HG03108 (cell line): ENCODE measurements around the gene DOP1B.

ENCODE experiments used
- ATAC-seq: cut with Tn5 transposase; IDR thresholded peaks from one replicate; pipeline ENCODE4 v1.9.1; 2021; ENCODE audit warnings: moderate library complexity; ENCODE audit not compliant: unreplicated experiment

Gene DOP1B

DNA sequence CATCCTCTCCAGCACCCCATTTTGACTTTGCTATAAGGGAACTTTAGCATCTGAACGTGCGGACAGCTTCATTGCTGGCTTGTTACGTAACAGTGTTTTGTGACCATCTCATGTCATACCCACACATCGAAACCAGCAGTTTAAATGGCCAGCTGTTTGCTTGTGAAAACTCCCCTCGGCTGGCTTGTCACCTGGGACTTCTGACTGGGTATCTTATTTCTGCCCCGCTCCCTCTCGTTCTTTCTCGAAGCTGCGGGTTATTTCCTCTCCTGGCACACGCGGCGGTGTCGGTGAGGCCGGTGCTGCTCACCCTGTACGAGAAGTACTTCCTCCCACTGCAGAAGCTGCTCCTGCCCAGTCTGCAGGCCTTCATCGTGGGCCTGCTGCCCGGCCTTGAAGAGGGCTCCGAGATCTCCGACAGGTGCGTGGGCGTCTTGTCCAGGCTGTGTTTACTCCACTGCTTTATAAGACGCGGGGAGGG, 43.5 kb downstream of the DOP1B start:
- ATAC-seq: no peak

DNA sequence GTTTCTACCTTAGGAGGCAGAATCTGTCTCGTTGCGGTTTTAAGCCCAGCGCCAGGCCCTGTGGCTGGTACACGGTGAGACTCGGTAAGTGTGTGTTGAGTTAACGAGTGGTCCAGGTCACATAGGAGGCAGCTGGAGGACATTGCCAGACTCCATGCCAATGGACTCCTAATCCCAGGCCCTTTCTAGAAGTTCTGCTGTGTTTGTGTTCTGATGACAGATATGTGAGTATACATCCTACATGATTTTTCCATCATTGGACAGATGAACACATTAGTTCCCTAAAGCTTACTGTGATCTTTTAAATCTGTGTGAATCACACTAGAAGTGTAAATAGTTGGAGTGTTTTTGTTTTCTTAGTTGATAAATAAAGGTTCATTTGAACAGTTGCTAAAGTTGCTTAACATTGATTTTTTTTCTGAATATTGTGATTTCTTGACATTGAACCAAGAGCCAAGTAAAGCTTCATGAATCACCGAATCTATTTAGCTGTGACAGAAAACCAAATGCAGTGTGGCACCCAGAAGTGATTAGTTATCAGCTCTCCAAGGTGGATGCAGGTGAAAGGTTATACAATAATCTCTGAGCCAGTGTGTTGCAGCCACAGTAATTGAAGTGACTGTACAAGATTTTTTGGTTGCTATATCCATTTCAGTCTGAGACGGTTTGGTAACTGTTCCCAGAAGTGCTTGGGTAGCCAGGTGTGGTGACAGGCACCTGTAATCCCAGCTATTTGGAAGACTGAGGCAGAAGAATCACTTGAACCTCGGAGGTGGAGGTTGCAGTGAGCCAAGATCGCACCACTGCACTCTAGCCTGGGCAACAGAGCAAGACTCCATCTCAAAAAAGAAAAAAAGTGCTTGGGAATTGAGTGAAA, 46.3 kb downstream of the DOP1B start:
- ATAC-seq: no peak

DNA sequence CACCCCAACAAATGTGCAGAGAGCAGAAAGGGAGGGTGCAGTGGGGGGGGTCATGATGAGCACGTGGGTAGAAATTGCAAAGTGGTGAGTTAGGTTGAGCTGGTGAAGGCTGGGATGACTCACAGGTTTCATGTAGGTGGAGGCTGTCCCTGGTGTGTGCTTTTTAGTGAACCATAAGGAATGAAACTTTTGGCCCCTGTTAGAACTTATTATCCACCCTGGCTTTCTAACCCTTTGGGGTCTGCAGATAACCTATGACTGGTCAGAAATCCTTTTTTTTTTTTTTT, 46.9 kb downstream of the DOP1B start:
- no peak for ATAC-seq

DNA sequence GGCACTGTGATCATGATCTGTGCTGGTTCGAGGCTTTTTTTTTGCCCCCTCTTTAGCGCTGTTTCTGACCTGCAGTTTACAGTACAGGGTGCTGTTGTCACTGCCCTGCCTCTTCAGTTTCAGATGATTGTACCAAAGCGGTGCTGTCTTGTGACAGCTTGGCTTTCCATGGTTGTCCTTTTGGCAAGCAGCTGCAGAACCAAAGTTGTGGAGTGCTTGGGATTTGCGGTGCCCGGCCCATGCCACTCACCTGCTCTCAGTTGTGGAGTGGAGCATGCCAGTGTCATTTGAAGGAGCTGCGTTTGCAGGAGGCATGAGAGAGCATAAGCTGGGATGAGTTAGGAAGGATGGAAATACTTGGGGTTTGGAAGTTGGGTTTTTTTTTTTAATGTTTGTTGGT, 48.4 kb downstream of the DOP1B start:
- ATAC-seq: no peak

DNA sequence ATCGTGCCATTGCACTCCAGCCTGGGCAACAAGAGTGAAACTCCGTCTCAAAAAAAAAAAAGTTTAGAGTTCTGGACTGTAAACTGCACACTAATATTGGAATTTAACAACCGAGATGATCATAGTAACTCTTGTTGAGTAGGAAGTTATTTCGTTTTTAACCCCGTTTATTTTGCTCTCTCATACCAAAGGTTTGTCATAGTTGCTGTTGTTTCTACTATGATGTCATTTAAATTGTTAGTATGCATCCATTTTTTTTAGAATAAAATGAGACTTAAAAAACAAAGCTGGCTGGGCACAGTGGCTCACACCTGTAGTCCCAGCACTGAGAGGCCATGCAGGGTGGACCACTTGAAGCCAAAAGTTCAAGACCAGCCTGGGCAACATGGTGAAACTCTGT, 49.3 kb downstream of the DOP1B start:
- ATAC-seq: no peak
